Activated CD4-positive, alpha-beta T cell treated with anti-CD3 and anti-CD28 coated beads, Interleukin-2, amount 50 U/mL, for 1 hour (primary cell): ENCODE data around the gene ATP13A2.

Experiments used
- DNase-seq: peaks from one replicate; pipeline ENCODE4 v3.0.0-alpha.2; 2020

ATP13A2 gene

GRCh38 chr1:16998589-16998988 is 13.1 kb downstream of the ATP13A2 start:
- DNase-seq = no peak

- no peak for DNase-seq
These were observed 14.9 kb downstream of the ATP13A2 start for GRCh38 chr1:16996845-16997244.

- no peak for DNase-seq
These were observed 18.1 kb downstream of the ATP13A2 start for GRCh38 chr1:16993521-16994038.

- no peak for DNase-seq
These were observed 19.1 kb downstream of the ATP13A2 start for GRCh38 chr1:16992675-16993074.

GRCh38 chr1:16992102-16992501 is 19.6 kb downstream of the ATP13A2 start:
- DNase-seq = no peak

- no peak for DNase-seq
These were observed 20.2 kb downstream of the ATP13A2 start for GRCh38 chr1:16991571-16991970.

- no peak for DNase-seq
These were observed 21.9 kb downstream of the ATP13A2 start for GRCh38 chr1:16989676-16990391.

- DNase-seq = no peak
These were observed 23.5 kb downstream of the ATP13A2 start for GRCh38 chr1:16988210-16988609.

GRCh38 chr1:16986962-16987361 is 24.8 kb downstream of the ATP13A2 start:
- no peak for DNase-seq

- no peak for DNase-seq
These were observed 25.2 kb downstream of the ATP13A2 start for GRCh38 chr1:16986560-16986959.

GRCh38 chr1:16986113-16986512 is 25.6 kb downstream of the ATP13A2 start:
- no peak for DNase-seq

GRCh38 chr1:16984717-16985116 is 27.0 kb downstream of the ATP13A2 start:
- DNase-seq = no peak

- DNase-seq = no peak
These were observed 28.1 kb downstream of the ATP13A2 start for GRCh38 chr1:16983649-16984048.

GRCh38 chr1:16982902-16983301 is 28.8 kb downstream of the ATP13A2 start:
- DNase-seq = no peak

GRCh38 chr1:16981269-16981849 is 30.4 kb downstream of the ATP13A2 start:
- no peak for DNase-seq

- no peak for DNase-seq
These were observed 31.1 kb downstream of the ATP13A2 start, which contains the start of gene MFAP2 for GRCh38 chr1:16980473-16981268. Gene MFAP2, minus strand, starts transcription at chr1:16980620. Its CDS starts 2,347 bp downstream, at chr1:16978273.

- no peak for DNase-seq
These were observed 32.0 kb downstream of the ATP13A2 start for GRCh38 chr1:16979475-16980327.

- DNase-seq = no peak
These were observed 32.9 kb downstream of the ATP13A2 start for GRCh38 chr1:16978567-16979474.

GRCh38 chr1:16978139-16978538 is 33.6 kb downstream of the ATP13A2 start:
- DNase-seq = no peak

- no peak for DNase-seq
These were observed 34.4 kb downstream of the ATP13A2 start for GRCh38 chr1:16977377-16977776.

- DNase-seq = no peak
These were observed 34.8 kb downstream of the ATP13A2 start for GRCh38 chr1:16976966-16977365.

GRCh38 chr1:16975838-16976237 is 35.9 kb downstream of the ATP13A2 start:
- DNase-seq = no peak
